Right forelimb (tissue), 1 donor: ENCODE results near the gene SERINC4.
"Not testable (repeated sequence)": the region's sequence is repeated elsewhere in the genome, so short reads cannot be mapped to it uniquely, and the experiment has no call there.

Source experiments
- DNase-seq: peaks from one replicate; pipeline ENCODE4 v3.0.0-alpha.2; 2018

The SERINC4 gene

GRCh38 chr15:43799945-43800285 is at the start of gene SERINC4:
SERINC4 (minus strand) TSS chr15:43800220; CDS start chr15:43799986, 234 bp downstream.
- no peak for DNase-seq

- no peak for DNase-seq
Measured at GRCh38 chr15:43845421-43845820, 45.4 kb upstream of the SERINC4 start.

GRCh38 chr15:43832485-43832884 is 32.5 kb upstream of the SERINC4 start:
- not testable (repeated sequence) for DNase-seq

GRCh38 chr15:43831519-43832052 is 31.6 kb upstream of the SERINC4 start:
- not testable (repeated sequence) for DNase-seq

GRCh38 chr15:43830691-43831275 is 30.8 kb upstream of the SERINC4 start:
- not testable (repeated sequence) for DNase-seq

- DNase-seq, result not testable (repeated sequence)
Measured at GRCh38 chr15:43829951-43830540, 30.0 kb upstream of the SERINC4 start.

- DNase-seq, result no peak
Measured at GRCh38 chr15:43828061-43828657, 28.1 kb upstream of the SERINC4 start.

- peak; percentile 86 for DNase-seq
Measured at GRCh38 chr15:43826508-43827341, 26.7 kb upstream of the SERINC4 start, which contains the start of gene WDR76. WDR76 (plus strand) TSS chr15:43827002; CDS start chr15:43827033, 31 bp downstream.

- DNase-seq, result no peak
Measured at GRCh38 chr15:43826029-43826507, 26.0 kb upstream of the SERINC4 start.

- DNase-seq, result not testable (repeated sequence)
Measured at GRCh38 chr15:43825305-43825704, 25.3 kb upstream of the SERINC4 start.

- DNase-seq, result peak; percentile 91
Measured at GRCh38 chr15:43824302-43825246, 24.6 kb upstream of the SERINC4 start, which contains the start of gene MFAP1. MFAP1 (minus strand) TSS chr15:43824690; CDS start chr15:43824569, 121 bp downstream.

GRCh38 chr15:43821505-43821904 is 21.5 kb upstream of the SERINC4 start:
- no peak for DNase-seq

- DNase-seq, result not testable (repeated sequence)
Measured at GRCh38 chr15:43815064-43815463, 15.0 kb upstream of the SERINC4 start.

GRCh38 chr15:43808960-43809678 is 9.1 kb upstream of the SERINC4 start:
- no peak for DNase-seq

GRCh38 chr15:43808435-43808950 is 8.5 kb upstream of the SERINC4 start:
- no peak for DNase-seq

GRCh38 chr15:43802676-43803075 is 2.7 kb upstream of the SERINC4 start:
- DNase-seq, result not testable (repeated sequence)

- DNase-seq, result peak; percentile 95
Measured at GRCh38 chr15:43800286-43801141, 494 bp upstream of the SERINC4 start, which contains the start of gene HYPK. HYPK (plus strand) TSS chr15:43800599; CDS start chr15:43800623, 24 bp downstream.

- no peak for DNase-seq
Measured at GRCh38 chr15:43799209-43799944, 643 bp downstream of the SERINC4 start.

- DNase-seq, result no peak
Measured at GRCh38 chr15:43796566-43796965, 3.5 kb downstream of the SERINC4 start.
